ENCODE measurements around the gene ZNF284. TPM values are rescaled to one million over a fixed set of nuclear protein-coding genes. Genes with fewer than 3 reads are reported as not detected.

The ZNF284 gene
- total RNA-seq, result 2.4 and 2.9 TPM in 2 replicates

DNA sequence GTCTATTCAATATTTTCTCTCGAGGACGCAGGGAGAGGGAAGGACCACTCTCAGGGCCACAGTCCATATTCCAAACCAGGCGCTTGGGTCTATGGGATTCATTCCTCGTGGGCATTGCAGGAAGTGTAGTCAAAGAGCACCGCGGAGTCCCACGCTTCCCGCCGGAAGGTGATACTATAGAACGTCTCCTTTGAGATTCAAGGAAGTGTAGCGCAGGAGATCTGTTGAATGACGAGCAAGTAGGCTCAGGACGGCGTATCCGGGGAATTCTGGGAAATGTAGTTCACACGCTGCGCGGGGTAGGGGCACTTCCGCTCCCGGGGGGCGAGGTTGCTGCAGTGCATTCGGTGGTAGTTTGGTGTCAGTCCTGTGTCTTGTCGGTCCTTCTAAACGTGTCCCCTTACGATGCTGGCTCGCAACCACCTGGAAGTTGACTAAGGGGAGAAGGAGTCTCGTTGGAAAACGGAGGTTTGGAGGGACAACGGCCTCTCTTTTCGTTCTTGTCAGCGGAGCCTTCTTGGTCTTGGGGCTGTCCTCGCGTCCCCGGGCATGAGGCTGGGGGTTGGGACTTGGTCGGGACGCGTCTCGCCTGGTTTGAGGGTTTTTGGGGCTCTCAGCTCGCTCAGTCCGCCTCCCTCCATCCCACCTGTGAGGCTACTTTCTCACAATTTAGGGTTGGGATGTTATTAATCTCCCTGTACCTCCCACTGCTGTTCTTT is at the start of gene ZNF284:
Gene ZNF284 (plus strand): TSS at position 336 of the 719 bp plus-strand sequence. CDS start 4,231 bp downstream, outside the sequence.

DNA sequence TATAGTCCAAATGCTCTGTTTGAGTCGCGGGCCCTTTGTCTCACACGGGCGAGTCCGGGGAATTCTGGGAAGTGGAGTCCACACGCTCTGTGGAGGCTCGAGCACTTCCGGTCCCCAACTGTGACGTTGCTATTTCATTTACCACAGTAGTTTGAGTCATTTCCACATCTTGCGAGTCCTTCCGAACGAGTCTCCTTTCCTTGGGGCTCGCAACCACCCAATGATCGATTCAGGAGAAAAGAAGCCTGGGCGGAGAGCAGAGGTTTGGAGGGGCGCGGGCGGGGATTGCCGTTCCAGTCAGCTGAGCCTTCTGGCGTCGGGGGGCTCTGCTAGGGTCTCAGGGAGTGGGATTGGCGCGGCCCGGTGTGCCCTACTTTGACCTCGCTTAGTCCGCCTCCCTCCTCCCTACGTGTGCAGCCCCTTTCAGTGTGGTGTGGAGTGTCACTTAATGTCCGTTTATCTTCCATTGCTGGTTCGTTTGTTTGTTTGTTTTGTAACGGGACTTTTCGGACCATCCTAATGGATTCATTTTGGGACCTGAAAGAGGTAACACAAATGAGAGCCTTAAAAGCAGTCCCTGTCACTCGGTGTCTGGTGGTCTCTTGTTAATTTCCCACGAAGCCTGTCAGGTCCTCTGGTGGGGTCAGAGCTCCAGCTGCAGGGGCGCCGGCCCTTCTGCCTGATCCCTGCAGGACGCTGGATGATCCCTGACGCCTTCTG is 46.6 kb upstream of the ZNF284 start, which contains the start of gene ZNF222:
Gene ZNF222 (plus strand): TSS at position 163 of the 720 bp plus-strand sequence. CDS start 58 bp downstream, at position 221.

DNA sequence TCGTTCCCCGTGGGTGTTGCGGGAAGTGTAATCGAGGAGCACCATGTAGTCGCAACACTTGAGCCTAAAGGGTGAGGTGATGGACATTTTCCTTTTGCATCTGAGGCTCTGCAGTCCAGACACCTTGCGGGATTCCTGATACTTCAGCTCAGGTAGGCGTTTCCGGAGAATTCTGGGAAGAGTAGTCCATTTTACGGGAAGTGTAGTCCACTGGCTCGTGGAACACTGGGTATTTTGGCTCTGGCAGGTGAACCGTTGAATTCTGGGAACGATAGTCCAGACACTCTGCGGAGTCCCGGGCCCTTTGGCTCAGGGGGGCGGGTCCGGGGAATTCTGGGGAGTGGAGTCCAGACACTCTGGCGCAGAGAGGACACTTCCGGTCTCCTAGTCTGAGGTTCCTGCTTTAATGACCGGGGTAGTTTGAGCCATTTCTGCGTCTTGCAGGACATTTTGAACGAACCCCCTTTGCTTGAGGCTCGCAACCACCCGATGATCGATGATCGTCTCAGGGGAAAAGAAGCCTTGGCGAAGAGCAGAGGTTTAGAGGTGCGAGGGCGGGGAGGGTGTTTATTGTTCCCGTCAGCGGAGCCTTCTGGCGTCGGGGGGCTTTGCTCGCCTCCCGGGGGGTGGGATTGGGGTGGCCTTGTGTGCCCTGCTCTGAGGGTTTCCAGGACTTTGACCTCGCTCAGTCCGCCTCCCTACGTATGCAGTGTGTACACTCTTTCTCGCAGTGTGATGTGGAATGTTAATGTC is 20.1 kb upstream of the ZNF284 start, which contains the start of gene ZNF223:
Gene ZNF223 (plus strand): TSS at position 387 of the 753 bp plus-strand sequence. CDS start 3,141 bp downstream, outside the sequence.

DNA sequence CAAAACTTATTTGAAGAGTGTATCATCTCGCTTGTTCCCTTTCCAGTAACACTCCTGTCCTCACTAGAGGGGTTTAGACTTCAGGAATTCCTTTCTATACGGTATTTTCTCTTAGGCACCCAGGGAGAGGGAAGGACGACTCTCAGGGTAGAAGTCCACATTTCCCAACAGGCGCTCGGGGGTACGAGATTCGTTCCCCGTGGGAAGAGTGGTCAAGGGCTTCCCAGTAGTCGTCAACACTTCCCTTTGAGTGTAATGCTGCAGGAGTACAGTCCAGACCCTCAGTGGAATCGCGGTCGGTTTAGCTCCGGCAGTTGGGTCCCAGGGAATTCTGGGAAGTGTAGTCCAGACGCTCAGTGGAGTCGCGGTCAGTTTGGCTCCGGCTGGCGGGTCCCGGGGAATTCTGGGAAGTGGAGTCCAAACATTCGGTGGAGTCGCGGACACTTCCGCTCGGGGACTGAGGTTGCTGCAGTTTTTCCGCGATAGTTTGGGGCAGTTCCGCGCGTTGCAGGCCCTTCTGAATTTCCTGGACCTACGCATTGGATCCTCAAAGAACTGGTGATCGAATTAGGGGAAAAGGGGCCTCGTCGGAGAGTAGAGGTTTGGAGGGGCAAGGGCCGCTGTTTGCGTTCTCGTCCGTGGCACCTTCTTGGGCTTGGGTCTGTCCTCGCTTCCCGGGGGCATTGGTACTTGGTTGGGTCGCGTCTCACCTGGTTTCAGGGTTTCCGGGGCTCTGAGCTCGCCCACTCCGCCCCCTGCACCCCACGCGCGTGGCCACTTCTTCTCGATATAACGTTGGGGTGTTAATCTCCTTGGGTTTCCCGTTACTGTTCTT is 22.2 kb downstream of the ZNF284 start, which contains the start of gene ZNF224:
Gene ZNF224 (plus strand): TSS at position 431 of the 835 bp plus-strand sequence. CDS start 3,513 bp downstream, outside the sequence.

DNA sequence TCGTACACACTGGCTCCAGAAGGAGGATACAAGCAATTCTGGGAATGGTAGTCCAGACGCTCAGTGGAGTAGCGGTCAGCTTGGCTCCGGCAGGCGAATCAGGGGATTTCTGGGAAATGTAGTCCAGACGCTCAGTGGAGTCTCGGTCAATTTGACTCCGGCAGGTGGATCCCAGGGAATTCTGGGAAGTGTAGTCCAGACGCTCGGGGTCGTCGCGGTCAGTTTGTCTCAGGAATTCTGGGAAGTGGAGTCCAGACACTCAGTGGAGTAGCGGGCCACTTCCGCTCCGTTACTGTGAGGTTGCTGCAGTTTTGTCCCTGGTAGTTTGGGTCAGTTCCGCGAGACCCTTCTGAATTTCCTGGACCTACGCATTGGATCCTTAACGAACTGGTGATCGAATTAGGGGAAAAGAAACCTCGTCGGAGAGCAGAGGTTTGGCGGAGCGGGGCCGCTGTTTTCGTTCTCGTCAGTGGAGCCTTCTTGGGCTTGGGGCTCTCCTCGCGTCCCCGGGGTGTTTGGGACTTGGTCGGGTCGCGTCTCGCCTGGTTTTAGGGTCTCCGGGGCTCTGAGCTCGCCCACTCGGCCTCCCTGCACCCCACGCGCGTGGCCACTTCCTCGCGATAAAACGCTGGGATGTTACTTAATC is 41.3 kb downstream of the ZNF284 start, which contains the start of gene ZNF225:
Gene ZNF225 (plus strand): TSS at position 262 of the 646 bp plus-strand sequence. CDS start 2,429 bp downstream, outside the sequence.

Other genes starting within 250 kb of the ZNF284 start
- 11.8 and 20.2 TPM in 2 replicates for gene ZNF283, start 244.8 kb upstream of the ZNF284 start, total RNA-seq
- 2.2 and 5.7 TPM in 2 replicates for gene ZNF404, start 188.2 kb upstream of the ZNF284 start, total RNA-seq
- 14.1 and 17.3 TPM in 2 replicates for gene ZNF45, start 136.9 kb upstream of the ZNF284 start, total RNA-seq
- 8.7 and 9.2 TPM in 2 replicates for gene ZNF221, start 120.9 kb upstream of the ZNF284 start, total RNA-seq
- gene ZNF155, start 88.0 kb upstream of the ZNF284 start, total RNA-seq, result 7.6 and 11.4 TPM in 2 replicates
- 3.0 and 3.1 TPM in 2 replicates for gene ZNF230, start 69.2 kb upstream of the ZNF284 start, total RNA-seq
- gene ZNF222, start 46.8 kb upstream of the ZNF284 start, total RNA-seq, result 7.5 and 7.9 TPM in 2 replicates
- gene ZNF223, start 20.1 kb upstream of the ZNF284 start, total RNA-seq, result 3.7 and 4.1 TPM in 2 replicates
- 20.5 and 21.2 TPM in 2 replicates for gene ZNF224, start 22.2 kb downstream of the ZNF284 start, total RNA-seq
- gene ZNF225, start 41.2 kb downstream of the ZNF284 start, total RNA-seq, result 5.9 and 6.7 TPM in 2 replicates
- 12.3 and 14.6 TPM in 2 replicates for gene ZNF234, start 69.4 kb downstream of the ZNF284 start, total RNA-seq
- 14.6 and 16.6 TPM in 2 replicates for gene ZNF226, start 92.9 kb downstream of the ZNF284 start, total RNA-seq
- 19.3 and 20.5 TPM in 2 replicates for gene ZNF227, start 140.4 kb downstream of the ZNF284 start, total RNA-seq
- gene ZNF233, start 187.7 kb downstream of the ZNF284 start, total RNA-seq, result 0.55 and 0.87 TPM in 2 replicates
- gene ZNF235, start 232.9 kb downstream of the ZNF284 start, total RNA-seq, result 2.4 and 3.2 TPM in 2 replicates

All from uterine smooth muscle cell (primary cell).